Lower lobe of right lung (tissue), 2 donors: ENCODE measurements around the gene GHRL. TPM values are rescaled to one million over a fixed set of nuclear protein-coding genes. Genes with fewer than 3 reads are reported as not detected.
"Not testable (repeated sequence)": the region's sequence is repeated elsewhere in the genome, so short reads cannot be mapped to it uniquely, and the experiment has no call there.

Experiments used
- ATAC-seq, 2 donors: fragments of 200-7000 bp; cut with Tn5 transposase; one replicate each; pipeline ENCODE4 v1.9.1; 2020 to 2022; ENCODE audit warnings: mild to moderate bottlenecking in 2 of 2, moderate library complexity in 2 of 2
- DNase-seq: peaks from one replicate; pipeline ENCODE4 v3.0.0-alpha.2; 2020
- H3K27ac ChIP-seq: fragments of 200-600 bp; one replicate; pipeline ENCODE4 v1.8.0; 2022
- H3K27me3 ChIP-seq: fragments of 200-600 bp; one replicate; pipeline ENCODE4 v1.8.0; 2022; ENCODE audit warnings: low read depth
- H3K36me3 ChIP-seq: fragments of 200-600 bp; one replicate; pipeline ENCODE4 v1.8.0; 2022; ENCODE audit warnings: mild to moderate bottlenecking
- H3K4me1 ChIP-seq: fragments of 200-600 bp; one replicate; pipeline ENCODE4 v1.8.0; 2022
- H3K4me3 ChIP-seq: fragments of 200-600 bp; one replicate; pipeline ENCODE4 v1.8.0; 2022; ENCODE audit warnings: mild to moderate bottlenecking
- H3K9me3 ChIP-seq: fragments of 200-600 bp; one replicate; pipeline ENCODE4 v1.8.0; 2022
- intact Hi-C: fragments of 100-400 bp; cut with DNase I; formaldehyde crosslinking; loops from one replicate; pipeline ENCODE4 v1.11.0; 2022
- total RNA-seq: library from RNA; stranded (reverse); fragmentation: NEBNext Ultra II Directional; extraction: Animal tissue kit (Norgen Biotek cat#: 25700); gene quantifications from one replicate; pipeline ENCODE4 v1.2.1, GENCODE V29; 2021
- TF ChIP-seq, protein P1 (sequence below): fragments of 200-600 bp; IDR thresholded peaks from one replicate; pipeline ENCODE4 v1.8.0; 2022; ENCODE audit warnings: antibody characterized with exemption, mild to moderate bottlenecking
- donor health status: DM: no; HTN: yes; CAD: no; lungs with severe emphysema.

GHRL gene
- total RNA-seq, 1 donor from 2014 or later = 2.5 TPM

DNA sequence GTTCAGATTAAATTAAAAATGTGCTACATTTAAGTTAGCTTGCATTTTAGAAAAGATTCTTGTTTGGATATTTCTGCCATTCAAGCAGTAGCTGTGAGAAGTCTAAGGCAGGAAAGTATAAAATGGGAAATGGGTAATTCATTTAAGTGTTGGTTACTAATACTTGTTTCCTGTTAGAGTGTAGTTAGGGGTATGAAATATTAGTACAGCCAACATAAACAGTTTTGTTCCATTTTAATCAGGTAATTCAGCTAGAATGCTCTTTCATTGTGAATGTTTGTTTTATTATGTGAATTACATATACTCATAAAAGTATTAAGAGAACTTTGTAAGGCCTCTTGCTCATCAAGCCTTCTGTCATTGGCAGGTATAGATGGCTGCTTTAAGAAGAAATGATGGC is 24.6 kb downstream of the GHRL start:
- intact Hi-C loops = no loop called here
- Histone ChIP-seq H3K36me3 (peaks cover 73% of the 10 kb centered on the region), H3K9me3 (no peaks in the 10 kb centered on the region), H3K27me3 (no peaks in the 10 kb centered on the region), H3K4me1 (peaks cover 10% of the 10 kb centered on the region), H3K4me3 (no peak overlapping the region), H3K27ac (no peak overlapping the region)
- TF ChIP-seq, protein P1, sequence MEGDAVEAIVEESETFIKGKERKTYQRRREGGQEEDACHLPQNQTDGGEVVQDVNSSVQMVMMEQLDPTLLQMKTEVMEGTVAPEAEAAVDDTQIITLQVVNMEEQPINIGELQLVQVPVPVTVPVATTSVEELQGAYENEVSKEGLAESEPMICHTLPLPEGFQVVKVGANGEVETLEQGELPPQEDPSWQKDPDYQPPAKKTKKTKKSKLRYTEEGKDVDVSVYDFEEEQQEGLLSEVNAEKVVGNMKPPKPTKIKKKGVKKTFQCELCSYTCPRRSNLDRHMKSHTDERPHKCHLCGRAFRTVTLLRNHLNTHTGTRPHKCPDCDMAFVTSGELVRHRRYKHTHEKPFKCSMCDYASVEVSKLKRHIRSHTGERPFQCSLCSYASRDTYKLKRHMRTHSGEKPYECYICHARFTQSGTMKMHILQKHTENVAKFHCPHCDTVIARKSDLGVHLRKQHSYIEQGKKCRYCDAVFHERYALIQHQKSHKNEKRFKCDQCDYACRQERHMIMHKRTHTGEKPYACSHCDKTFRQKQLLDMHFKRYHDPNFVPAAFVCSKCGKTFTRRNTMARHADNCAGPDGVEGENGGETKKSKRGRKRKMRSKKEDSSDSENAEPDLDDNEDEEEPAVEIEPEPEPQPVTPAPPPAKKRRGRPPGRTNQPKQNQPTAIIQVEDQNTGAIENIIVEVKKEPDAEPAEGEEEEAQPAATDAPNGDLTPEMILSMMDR = no peak
- ATAC-seq (no peak), DNase-seq (no peak)

DNA sequence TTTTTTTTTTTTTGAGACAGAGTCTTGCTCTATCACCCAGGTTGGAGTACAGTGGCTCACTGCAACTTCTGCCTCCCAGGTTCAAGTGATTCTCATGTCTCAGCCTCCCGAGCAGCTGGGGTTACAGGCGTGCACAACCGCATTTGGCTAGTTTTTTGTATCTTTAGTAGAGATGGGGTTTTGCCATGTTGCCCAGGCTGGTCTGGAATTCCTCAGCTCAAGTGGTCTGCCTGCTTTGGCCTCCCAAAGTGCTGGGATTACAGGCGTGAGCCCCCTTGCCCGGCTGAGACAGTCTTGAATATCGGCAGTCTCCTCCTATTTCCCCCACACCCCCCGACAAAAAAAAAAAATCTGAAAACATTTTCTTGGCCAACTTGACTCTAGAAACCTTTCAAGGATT is 25.8 kb downstream of the GHRL start:
- peaks cover 73% of the 10 kb centered on the region for H3K36me3 ChIP-seq
- ATAC-seq, H3K27ac ChIP-seq, H3K4me1 ChIP-seq, DNase-seq, intact Hi-C loops, H3K27me3 ChIP-seq, H3K9me3 ChIP-seq, H3K4me3 ChIP-seq: not testable (repeated sequence)

DNA sequence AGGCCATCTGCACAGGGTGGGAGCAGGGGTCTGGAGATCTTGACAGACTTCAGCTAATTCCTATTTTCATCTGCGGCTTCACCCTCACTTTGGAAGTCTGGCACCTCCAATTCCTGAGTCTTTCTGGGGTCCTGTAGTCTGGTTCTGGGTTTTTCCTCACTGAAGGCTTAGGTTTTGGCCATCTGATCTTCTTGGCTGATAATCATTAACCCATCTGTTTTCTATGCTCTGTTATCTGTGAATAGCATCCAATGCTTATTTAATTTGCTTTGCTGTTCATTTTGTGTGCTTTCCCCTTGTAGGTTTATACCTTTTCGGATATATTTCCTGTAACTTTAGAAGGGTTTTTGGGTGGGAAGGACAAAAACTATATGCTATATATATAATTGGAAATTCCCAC is 26.9 kb downstream of the GHRL start:
- ATAC-seq (no peak), DNase-seq (no peak)
- H3K9me3 ChIP-seq = no peaks in the 10 kb centered on the region
- TF ChIP-seq, protein P1 = no peak
- H3K4me1 ChIP-seq = peaks cover 7% of the 10 kb centered on the region
- H3K36me3 ChIP-seq = peaks cover 73% of the 10 kb centered on the region
- H3K27ac ChIP-seq = no peak overlapping the region
- intact Hi-C loops = no loop called here
- no peak overlapping the region for H3K4me3 ChIP-seq
- no peaks in the 10 kb centered on the region for H3K27me3 ChIP-seq

DNA sequence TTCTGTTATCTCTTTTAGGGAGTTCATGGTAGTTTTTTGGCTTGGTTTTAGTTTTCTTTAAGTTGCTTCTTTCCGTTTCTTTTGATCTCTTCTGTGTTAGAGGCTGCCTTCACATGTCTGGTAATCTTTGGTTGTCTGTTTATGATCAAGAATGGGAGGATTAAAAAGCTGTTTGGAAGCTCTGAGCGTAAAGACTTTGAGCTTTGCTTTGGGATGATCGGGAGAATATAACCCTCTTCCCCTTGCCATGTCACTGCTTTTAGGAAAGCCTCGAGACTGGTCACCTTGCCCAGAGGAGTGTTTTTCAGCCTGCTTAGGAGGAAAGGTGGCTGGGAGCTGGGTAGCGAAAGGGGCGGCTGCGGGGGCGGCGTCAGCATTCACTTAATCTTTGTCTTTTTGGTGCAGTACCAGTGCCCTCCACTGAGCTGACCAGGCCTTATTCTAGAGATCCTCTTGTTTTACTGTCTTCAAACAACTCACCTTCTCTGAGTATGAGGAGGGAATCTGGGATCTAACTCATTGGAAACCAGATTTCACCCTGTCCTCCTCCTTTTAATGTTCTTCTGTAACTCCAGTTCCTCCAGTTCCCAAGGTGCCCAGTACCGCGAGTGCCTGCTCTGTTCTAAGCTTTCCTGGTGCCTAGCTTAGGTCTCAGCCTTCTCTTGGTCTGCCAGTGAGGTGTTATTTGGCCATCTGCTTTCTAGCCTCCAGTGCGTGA is 28.9 kb downstream of the GHRL start:
- ATAC-seq = peak; percentile 27 to 70

DNA sequence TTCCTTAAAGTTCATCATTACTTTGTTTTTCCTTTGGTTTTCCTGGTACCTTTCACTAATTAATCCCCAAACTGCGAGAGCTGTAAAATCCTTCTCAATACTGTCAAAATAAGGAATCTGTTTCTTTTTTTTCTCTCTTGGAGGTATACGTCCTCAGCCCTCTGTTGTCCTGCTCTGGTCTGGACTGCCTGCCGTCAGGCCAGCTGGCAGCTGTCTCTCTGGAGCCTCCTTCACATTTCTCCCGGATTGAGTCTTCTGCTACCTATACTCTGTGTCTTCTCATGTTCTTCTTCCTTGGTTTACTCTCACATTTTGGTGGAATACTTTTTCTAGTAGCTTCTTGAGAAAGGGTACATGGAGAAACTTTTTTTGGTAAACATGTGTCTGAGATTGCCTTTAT is 30.7 kb downstream of the GHRL start:
- no peaks in the 10 kb centered on the region for H3K9me3 ChIP-seq
- ATAC-seq (no peak), DNase-seq (no peak)
- intact Hi-C loops = no loop called here
- peaks cover 56% of the 10 kb centered on the region for H3K36me3 ChIP-seq
- H3K27ac ChIP-seq = no peak overlapping the region
- no peak overlapping the region for H3K4me3 ChIP-seq
- peaks cover 7% of the 10 kb centered on the region for H3K4me1 ChIP-seq
- H3K27me3 ChIP-seq = no peaks in the 10 kb centered on the region
- TF ChIP-seq, protein P1 = no peak

More for the DNA sequence above, 28.9 kb downstream of the GHRL start:
- H3K27me3 ChIP-seq = no peaks in the 10 kb centered on the region
- no peak overlapping the region for H3K27ac ChIP-seq
- no peaks in the 10 kb centered on the region for H3K9me3 ChIP-seq
- peaks cover 7% of the 10 kb centered on the region for H3K4me1 ChIP-seq
- H3K4me3 ChIP-seq = no peak overlapping the region
- H3K36me3 ChIP-seq = peaks cover 74% of the 10 kb centered on the region
- intact Hi-C loops = no loop called here
- TF ChIP-seq, protein P1 = peak; percentile 40
- no peak for DNase-seq

DNA sequence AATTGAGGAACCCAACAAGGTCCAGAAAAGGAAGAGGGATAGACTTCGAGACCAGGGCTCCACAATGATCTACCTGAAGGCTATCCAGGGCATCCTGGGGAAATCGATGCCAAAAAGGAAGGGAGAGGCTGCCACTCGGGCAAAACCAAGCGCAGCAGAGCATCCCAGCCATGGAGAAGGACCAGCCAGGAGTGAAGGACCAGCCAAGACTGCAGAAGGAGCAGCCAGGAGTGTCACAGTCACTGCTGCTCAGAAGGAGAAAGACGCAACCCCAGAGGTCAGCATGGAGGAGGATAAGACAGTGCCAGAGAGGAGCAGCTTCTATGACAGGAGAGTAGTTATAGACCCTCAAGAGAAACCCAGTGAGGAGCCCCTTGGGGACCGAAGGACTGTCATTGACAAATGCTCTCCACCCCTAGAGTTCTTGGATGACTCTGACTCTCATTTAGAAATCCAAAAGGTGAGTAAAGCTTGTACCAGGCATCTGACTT is 32.5 kb downstream of the GHRL start:
- Histone ChIP-seq H3K27me3 (no peaks in the 10 kb centered on the region), H3K27ac (no peak overlapping the region), H3K4me3 (no peak overlapping the region), H3K9me3 (no peaks in the 10 kb centered on the region), H3K4me1 (peaks cover 7% of the 10 kb centered on the region), H3K36me3 (peaks cover 59% of the 10 kb centered on the region)
- intact Hi-C loops = no loop called here
- ATAC-seq (no peak), DNase-seq (no peak)
- TF ChIP-seq, protein P1 = no peak
